22Rv1 (cell line): ENCODE results near the gene AURKA.

Experiments used
- H3K27ac ChIP-seq: fragments of 450-650 bp; 2 replicates; pipeline ENCODE4 v1.5.1; 2017
- CTCF ChIP-seq: fragments of 450-650 bp; IDR thresholded peaks from 2 replicates; pipeline ENCODE4 v1.5.1; 2017; ENCODE audit warnings: mild to moderate bottlenecking
- ZFX ChIP-seq: fragments of 450-650 bp; IDR thresholded peaks from 2 replicates; pipeline ENCODE4 v1.6.1; 2017; ENCODE audit warnings: antibody characterized with exemption, borderline replicate concordance

AURKA gene

GRCh38 chr20:56433221-56433879, 41.3 kb upstream of the AURKA start:
- no peak overlapping the region for H3K27ac ChIP-seq

GRCh38 chr20:56431471-56431870, 39.5 kb upstream of the AURKA start:
- no peak overlapping the region for H3K27ac ChIP-seq
- TF ChIP-seq ZFX, result no peak
- no peak for TF ChIP-seq CTCF

More at GRCh38 chr20:56433221-56433879, 41.3 kb upstream of the AURKA start:
- TF ChIP-seq CTCF, result no peak
- TF ChIP-seq ZFX, result no peak

- TF ChIP-seq CTCF (no peak), ZFX (no peak)
- H3K27ac ChIP-seq, result no peak overlapping the region
Measured at GRCh38 chr20:56430957-56431356, 38.9 kb upstream of the AURKA start.

- no peak overlapping the region for H3K27ac ChIP-seq
- TF ChIP-seq ZFX (no peak), CTCF (no peak)
Measured at GRCh38 chr20:56430461-56430860, 38.4 kb upstream of the AURKA start.

GRCh38 chr20:56429941-56430340, 37.9 kb upstream of the AURKA start:
- no peak for TF ChIP-seq ZFX
- TF ChIP-seq CTCF, result no peak
- H3K27ac ChIP-seq, result no peak overlapping the region

- no peak for TF ChIP-seq ZFX
- TF ChIP-seq CTCF, result no peak
- no peak overlapping the region for H3K27ac ChIP-seq
Measured at GRCh38 chr20:56429502-56429901, 37.5 kb upstream of the AURKA start.

GRCh38 chr20:56428881-56429280, 36.9 kb upstream of the AURKA start:
- TF ChIP-seq CTCF (no peak), ZFX (no peak)
- no peak overlapping the region for H3K27ac ChIP-seq
